GM23338 (cell line): ENCODE data around the gene STX8. TPM values are rescaled to one million over a fixed set of nuclear protein-coding genes. Genes with fewer than 3 reads are reported as not detected.

Source experiments
- ATAC-seq: fragments of 200-7000 bp; cut with Tn5 transposase; 3 replicates; pipeline ENCODE4 v1.9.1; 2020
- DNase-seq: peaks from one replicate; pipeline ENCODE4 v3.0.0-alpha.2; 2015; ENCODE audit warnings: low spot score
- H2AFZ ChIP-seq: fragments of 200-600 bp; sonication (generic); 2 replicates; pipeline ENCODE4 v1.8.0; 2016; ENCODE audit warnings: antibody characterized with exemption, mild to moderate bottlenecking, moderate library complexity
- H3F3A ChIP-seq: fragments of 200-600 bp; sonication (generic); replicated peaks from 2 replicates; pipeline ENCODE4 v1.8.0; 2017; ENCODE audit warnings: antibody characterized with exemption, mixed run types, low read depth
- H3K27ac ChIP-seq: fragments of 200-600 bp; sonication (generic); 2 replicates; pipeline ENCODE4 v1.6.1; 2016; ENCODE audit warnings: low read depth
- H3K27me3 ChIP-seq: fragments of 200-600 bp; sonication (generic); 2 replicates; pipeline ENCODE4 v1.8.0; 2016; ENCODE audit warnings: mild to moderate bottlenecking, mixed run types, moderate library complexity; ENCODE audit not compliant: insufficient read depth
- H3K36me3 ChIP-seq: fragments of 200-600 bp; sonication (generic); 2 replicates; pipeline ENCODE4 v1.8.0; 2016; ENCODE audit warnings: mild to moderate bottlenecking; ENCODE audit not compliant: insufficient read depth
- H3K4me1 ChIP-seq: fragments of 200-600 bp; sonication (generic); 2 replicates; pipeline ENCODE4 v1.8.0; 2016; ENCODE audit warnings: mild to moderate bottlenecking, moderate library complexity; ENCODE audit not compliant: insufficient read depth
- H3K4me2 ChIP-seq: fragments of 200-600 bp; sonication (generic); 2 replicates; pipeline ENCODE4 v1.7.1; 2017; ENCODE audit warnings: mixed run types
- H3K4me3 ChIP-seq: fragments of 200-600 bp; sonication (generic); 2 replicates; pipeline ENCODE4 v1.6.1; 2016; ENCODE audit warnings: mixed run types
- H3K79me2 ChIP-seq: fragments of 200-600 bp; sonication (generic); replicated peaks from 2 replicates; pipeline ENCODE4 v1.8.0; 2017; ENCODE audit warnings: mild to moderate bottlenecking; ENCODE audit not compliant: insufficient read depth
- H3K9me2 ChIP-seq: fragments of 200-600 bp; sonication (generic); 2 replicates; pipeline ENCODE4 v1.8.0; 2017; ENCODE audit not compliant: insufficient read depth
- H4K20me1 ChIP-seq: fragments of 200-600 bp; sonication (generic); replicated peaks from 2 replicates; pipeline ENCODE4 v1.8.0; 2017; ENCODE audit warnings: mild to moderate bottlenecking; ENCODE audit not compliant: insufficient read depth
- H3K27ac Mint-ChIP-seq: 2 replicates; pipeline ENCODE4 v1.8.0; 2020; ENCODE audit warnings: inconsistent platforms, mild to moderate bottlenecking, moderate library complexity, mixed read lengths
- H3K27me3 Mint-ChIP-seq: 3 replicates; pipeline ENCODE4 v1.8.0; 2022; ENCODE audit warnings: low read depth, mild to moderate bottlenecking, moderate library complexity, mixed read lengths, inconsistent platforms; ENCODE audit not compliant: insufficient read depth, poor library complexity
- H3K36me3 Mint-ChIP-seq: 3 replicates; pipeline ENCODE4 v1.8.0; 2021; ENCODE audit warnings: low read depth, mild to moderate bottlenecking, inconsistent platforms, moderate library complexity, mixed read lengths
- H3K4me1 Mint-ChIP-seq: 3 replicates; pipeline ENCODE4 v1.8.0; 2020; ENCODE audit warnings: mild to moderate bottlenecking, inconsistent platforms, mixed read lengths
- H3K4me3 Mint-ChIP-seq: 3 replicates; pipeline ENCODE4 v1.8.0; 2021; ENCODE audit warnings: moderate library complexity, mild to moderate bottlenecking, inconsistent platforms, mixed read lengths
- H3K9me3 Mint-ChIP-seq: 3 replicates; pipeline ENCODE4 v1.8.0; 2020; ENCODE audit warnings: moderate library complexity, mild to moderate bottlenecking, inconsistent platforms, mixed read lengths
- NANOG ChIP-seq: IDR thresholded peaks from 2 replicates; pipeline ENCODE4 v1.6.1; 2016; ENCODE audit warnings: antibody characterized with exemption, borderline replicate concordance
- POLR2AphosphoS5 ChIP-seq: IDR thresholded peaks from 2 replicates; pipeline ENCODE4 v1.6.1; 2016; ENCODE audit warnings: antibody characterized with exemption, low read depth
- STAT1 ChIP-seq: IDR thresholded peaks from one replicate; pipeline ENCODE4 v1.6.1; 2016; ENCODE audit warnings: antibody characterized with exemption; ENCODE audit not compliant: unreplicated experiment
- polyA plus RNA-seq: library from polyadenylated mRNA; unstranded; fragments of >200 nt; fragmentation: Nextera tagmentation; extraction: Ambion mirVana; gene quantifications from 2 replicates; pipeline ENCODE4 v1.2.1, GENCODE V29; 2016
- total RNA-seq: library from RNA; depleted of rRNA; stranded (reverse); fragments of >200 nt; shearing (Covaris generic); gene quantifications from 2 replicates; pipeline ENCODE4 v1.2.3, GENCODE V29; 2014
- TF ChIP-seq, protein P1 (sequence below): fragments of 250-450 bp; sonication (Bioruptor Pico); IDR thresholded peaks from 2 replicates; pipeline ENCODE4 v1.5.0; 2020; ENCODE audit warnings: mild to moderate bottlenecking, moderate library complexity
- TF ChIP-seq, protein P2 (sequence below): IDR thresholded peaks from one replicate; pipeline ENCODE4 v1.6.1; 2018; ENCODE audit warnings: antibody characterized with exemption; ENCODE audit not compliant: unreplicated experiment

The STX8 gene
- total and polyA plus RNA-seq, 2 experiments from 2014 or later: 59.4 to 82.3 TPM

DNA sequence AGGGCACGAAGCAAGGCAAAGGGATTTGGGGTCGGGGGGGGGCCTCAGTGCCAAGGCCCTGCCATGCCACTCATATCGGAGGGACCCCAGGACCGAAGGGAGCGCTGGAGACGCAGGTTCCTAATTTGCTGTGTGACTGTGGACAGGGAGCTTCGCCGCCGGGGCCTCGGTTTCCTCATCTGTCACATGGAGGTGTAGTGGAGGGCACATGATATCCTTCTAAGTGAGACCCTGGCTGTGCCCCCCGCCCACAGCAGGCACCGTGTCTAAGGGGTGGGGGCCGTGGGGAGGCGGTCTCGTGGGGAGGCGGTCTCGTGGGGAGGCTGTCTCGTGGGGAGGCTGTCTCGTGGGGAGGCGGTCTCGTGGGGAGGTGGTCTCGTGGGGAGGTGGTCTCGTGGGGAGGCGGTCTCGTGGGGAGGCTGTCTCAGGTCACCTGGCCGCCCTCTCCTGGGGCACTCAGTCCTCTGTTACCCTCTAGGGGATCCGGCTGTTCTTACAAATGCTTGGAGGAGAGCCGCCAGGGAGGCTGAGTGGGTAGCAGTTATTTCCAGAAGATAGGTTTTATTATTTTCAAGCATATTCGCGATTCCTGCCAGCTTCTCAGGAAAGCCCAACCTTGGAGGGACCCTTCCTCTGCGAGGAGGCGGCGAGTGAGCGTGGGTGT lies 349.4 kb downstream of the STX8 start:
- Histone ChIP-seq H3K4me3 (no peak overlapping the region), H2AFZ (no peak overlapping the region), H3K4me1 (no peaks in the 10 kb centered on the region; the same call in 1 of the 2 replicates), H3K79me2 (no peaks in the 10 kb centered on the region), H3K9me2 (no peaks in the 10 kb centered on the region), H3K36me3 (no peaks in the 10 kb centered on the region), H3F3A (no peaks in the 10 kb centered on the region), H4K20me1 (no peaks in the 10 kb centered on the region), H3K4me2 (no peak overlapping the region), H3K27ac (no peak overlapping the region), H3K27me3 (no peaks in the 10 kb centered on the region)
- no peak overlapping the region for H3K27ac Mint-ChIP-seq
- no peaks in the 10 kb centered on the region for H3K36me3 Mint-ChIP-seq
- DNase-seq (no peak), ATAC-seq (no peak)
- no peak overlapping the region for H3K4me3 Mint-ChIP-seq
- TF ChIP-seq POLR2AphosphoS5 (no peak), STAT1 (no peak), NANOG (no peak)
- TF ChIP-seq, protein P1, sequence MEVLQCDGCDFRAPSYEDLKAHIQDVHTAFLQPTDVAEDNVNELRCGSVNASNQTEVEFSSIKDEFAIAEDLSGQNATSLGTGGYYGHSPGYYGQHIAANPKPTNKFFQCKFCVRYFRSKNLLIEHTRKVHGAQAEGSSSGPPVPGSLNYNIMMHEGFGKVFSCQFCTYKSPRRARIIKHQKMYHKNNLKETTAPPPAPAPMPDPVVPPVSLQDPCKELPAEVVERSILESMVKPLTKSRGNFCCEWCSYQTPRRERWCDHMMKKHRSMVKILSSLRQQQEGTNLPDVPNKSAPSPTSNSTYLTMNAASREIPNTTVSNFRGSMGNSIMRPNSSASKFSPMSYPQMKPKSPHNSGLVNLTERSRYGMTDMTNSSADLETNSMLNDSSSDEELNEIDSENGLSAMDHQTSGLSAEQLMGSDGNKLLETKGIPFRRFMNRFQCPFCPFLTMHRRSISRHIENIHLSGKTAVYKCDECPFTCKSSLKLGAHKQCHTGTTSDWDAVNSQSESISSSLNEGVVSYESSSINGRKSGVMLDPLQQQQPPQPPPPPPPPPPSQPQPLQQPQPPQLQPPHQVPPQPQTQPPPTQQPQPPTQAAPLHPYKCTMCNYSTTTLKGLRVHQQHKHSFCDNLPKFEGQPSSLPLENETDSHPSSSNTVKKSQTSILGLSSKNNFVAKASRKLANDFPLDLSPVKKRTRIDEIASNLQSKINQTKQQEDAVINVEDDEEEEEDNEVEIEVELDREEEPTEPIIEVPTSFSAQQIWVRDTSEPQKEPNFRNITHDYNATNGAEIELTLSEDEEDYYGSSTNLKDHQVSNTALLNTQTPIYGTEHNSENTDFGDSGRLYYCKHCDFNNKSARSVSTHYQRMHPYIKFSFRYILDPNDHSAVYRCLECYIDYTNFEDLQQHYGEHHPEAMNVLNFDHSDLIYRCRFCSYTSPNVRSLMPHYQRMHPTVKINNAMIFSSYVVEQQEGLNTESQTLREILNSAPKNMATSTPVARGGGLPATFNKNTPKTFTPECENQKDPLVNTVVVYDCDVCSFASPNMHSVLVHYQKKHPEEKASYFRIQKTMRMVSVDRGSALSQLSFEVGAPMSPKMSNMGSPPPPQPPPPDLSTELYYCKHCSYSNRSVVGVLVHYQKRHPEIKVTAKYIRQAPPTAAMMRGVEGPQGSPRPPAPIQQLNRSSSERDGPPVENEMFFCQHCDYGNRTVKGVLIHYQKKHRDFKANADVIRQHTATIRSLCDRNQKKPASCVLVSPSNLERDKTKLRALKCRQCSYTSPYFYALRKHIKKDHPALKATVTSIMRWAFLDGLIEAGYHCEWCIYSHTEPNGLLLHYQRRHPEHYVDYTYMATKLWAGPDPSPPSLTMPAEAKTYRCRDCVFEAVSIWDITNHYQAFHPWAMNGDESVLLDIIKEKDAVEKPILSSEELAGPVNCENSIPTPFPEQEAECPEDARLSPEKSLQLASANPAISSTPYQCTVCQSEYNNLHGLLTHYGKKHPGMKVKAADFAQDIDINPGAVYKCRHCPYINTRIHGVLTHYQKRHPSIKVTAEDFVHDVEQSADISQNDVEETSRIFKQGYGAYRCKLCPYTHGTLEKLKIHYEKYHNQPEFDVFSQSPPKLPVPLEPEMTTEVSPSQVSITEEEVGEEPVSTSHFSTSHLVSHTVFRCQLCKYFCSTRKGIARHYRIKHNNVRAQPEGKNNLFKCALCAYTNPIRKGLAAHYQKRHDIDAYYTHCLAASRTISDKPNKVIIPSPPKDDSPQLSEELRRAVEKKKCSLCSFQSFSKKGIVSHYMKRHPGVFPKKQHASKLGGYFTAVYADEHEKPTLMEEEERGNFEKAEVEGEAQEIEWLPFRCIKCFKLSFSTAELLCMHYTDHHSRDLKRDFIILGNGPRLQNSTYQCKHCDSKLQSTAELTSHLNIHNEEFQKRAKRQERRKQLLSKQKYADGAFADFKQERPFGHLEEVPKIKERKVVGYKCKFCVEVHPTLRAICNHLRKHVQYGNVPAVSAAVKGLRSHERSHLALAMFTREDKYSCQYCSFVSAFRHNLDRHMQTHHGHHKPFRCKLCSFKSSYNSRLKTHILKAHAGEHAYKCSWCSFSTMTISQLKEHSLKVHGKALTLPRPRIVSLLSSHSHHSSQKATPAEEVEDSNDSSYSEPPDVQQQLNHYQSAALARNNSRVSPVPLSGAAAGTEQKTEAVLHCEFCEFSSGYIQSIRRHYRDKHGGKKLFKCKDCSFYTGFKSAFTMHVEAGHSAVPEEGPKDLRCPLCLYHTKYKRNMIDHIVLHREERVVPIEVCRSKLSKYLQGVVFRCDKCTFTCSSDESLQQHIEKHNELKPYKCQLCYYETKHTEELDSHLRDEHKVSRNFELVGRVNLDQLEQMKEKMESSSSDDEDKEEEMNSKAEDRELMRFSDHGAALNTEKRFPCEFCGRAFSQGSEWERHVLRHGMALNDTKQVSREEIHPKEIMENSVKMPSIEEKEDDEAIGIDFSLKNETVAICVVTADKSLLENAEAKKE (CRISPR knock-in tag): no peak
- TF ChIP-seq, protein P2, sequence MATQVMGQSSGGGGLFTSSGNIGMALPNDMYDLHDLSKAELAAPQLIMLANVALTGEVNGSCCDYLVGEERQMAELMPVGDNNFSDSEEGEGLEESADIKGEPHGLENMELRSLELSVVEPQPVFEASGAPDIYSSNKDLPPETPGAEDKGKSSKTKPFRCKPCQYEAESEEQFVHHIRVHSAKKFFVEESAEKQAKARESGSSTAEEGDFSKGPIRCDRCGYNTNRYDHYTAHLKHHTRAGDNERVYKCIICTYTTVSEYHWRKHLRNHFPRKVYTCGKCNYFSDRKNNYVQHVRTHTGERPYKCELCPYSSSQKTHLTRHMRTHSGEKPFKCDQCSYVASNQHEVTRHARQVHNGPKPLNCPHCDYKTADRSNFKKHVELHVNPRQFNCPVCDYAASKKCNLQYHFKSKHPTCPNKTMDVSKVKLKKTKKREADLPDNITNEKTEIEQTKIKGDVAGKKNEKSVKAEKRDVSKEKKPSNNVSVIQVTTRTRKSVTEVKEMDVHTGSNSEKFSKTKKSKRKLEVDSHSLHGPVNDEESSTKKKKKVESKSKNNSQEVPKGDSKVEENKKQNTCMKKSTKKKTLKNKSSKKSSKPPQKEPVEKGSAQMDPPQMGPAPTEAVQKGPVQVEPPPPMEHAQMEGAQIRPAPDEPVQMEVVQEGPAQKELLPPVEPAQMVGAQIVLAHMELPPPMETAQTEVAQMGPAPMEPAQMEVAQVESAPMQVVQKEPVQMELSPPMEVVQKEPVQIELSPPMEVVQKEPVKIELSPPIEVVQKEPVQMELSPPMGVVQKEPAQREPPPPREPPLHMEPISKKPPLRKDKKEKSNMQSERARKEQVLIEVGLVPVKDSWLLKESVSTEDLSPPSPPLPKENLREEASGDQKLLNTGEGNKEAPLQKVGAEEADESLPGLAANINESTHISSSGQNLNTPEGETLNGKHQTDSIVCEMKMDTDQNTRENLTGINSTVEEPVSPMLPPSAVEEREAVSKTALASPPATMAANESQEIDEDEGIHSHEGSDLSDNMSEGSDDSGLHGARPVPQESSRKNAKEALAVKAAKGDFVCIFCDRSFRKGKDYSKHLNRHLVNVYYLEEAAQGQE: no peak
- H3K4me1 Mint-ChIP-seq: peaks cover 3% of the 10 kb centered on the region
- H3K9me3 Mint-ChIP-seq: no peaks in the 10 kb centered on the region
- peaks cover 12% of the 10 kb centered on the region for H3K27me3 Mint-ChIP-seq
